NCI-H2196 (cell line): ENCODE measurements around the gene NUP107.

Experiments used
- DNase-seq: peaks from one replicate; lab custom pipeline; 2025; ENCODE audit not compliant: unreplicated experiment; lab: John Stamatoyannopoulos, UW

The NUP107 gene

DNA sequence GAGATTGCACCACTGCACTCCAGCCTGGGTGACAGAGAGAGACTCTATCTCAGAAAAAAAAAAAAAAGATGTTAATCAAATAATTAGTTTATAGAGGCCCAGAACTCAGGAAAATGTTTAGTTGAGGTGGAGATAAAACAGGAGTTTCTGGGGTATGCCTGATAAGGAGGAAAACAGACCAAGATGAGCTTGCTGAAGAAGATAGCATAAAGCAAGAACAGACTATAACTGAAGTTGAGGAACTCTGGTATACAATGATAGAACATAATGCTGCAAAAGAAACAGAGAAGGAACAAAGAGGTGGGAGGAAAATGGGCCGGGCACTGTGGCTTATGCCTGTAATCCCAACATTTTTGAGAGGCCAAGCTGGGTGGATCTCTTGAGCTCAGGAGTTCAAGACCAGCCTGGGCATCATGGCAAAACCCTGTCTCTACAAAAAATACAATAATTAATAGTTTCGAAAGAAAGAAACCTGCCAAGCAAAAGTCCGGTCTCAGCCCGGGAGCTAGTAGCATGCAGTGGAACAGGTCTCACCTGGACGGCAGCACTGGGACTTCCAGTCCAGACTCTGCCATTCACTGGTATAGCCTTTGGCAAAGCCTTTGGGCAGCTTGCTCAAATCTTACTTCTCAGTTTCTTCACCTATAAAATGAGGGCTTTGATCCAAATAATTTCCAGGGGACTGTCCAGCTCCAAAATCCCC lies 84.6 kb downstream of the NUP107 start:
- DNase-seq: no peak

DNA sequence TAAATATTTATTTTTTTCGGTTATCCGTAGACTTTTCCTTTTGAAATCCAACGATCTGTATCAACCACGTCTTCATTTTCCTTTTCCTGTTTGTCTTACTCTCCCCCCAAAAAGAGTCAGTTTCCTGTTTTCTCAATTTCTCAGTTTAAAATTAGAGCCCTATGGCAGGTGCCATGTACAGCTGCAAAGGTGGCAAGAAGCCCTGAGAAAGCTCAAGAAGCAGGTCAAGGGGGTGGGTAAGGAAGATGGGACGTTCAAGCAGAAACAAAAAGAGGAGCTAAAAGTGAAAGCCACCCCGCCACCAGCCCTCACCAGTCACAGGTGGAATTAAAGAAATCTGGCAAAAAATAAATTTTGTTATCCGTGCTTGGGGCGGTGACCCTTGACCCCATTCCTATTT lies 85.9 kb downstream of the NUP107 start:
- DNase-seq: no peak

- no peak for DNase-seq
Measured at GRCh38 chr12:68773582-68773981, 86.8 kb downstream of the NUP107 start.

DNA sequence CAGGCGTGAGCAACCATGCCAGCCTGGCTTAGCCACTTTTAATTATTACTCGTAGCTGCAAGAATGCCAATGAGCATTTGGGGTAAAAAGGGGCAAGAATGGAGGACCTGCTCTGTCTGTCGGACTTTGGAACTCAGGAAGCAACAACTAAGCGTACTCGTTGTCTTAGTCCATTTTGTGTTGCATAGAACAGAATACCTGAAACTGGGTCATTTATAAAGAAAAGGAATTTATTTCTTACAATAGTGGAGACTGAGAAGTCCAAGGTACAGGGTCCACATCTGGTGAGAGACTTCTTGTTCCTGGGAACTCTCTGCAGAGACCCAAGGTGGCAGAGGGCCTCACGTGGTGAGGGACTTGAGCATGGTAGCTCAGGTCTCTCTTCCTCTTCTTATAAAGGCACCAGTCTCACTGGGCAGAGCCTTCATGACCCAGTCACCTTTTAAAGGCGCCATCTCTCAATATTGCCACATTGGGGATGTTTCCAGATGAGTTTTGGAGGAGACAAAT lies 88.4 kb downstream of the NUP107 start:
- DNase-seq: no peak

GRCh38 chr12:68776976-68777610 lies 90.3 kb downstream of the NUP107 start:
- no peak for DNase-seq

GRCh38 chr12:68779280-68779679 lies 92.5 kb downstream of the NUP107 start:
- no peak for DNase-seq

DNA sequence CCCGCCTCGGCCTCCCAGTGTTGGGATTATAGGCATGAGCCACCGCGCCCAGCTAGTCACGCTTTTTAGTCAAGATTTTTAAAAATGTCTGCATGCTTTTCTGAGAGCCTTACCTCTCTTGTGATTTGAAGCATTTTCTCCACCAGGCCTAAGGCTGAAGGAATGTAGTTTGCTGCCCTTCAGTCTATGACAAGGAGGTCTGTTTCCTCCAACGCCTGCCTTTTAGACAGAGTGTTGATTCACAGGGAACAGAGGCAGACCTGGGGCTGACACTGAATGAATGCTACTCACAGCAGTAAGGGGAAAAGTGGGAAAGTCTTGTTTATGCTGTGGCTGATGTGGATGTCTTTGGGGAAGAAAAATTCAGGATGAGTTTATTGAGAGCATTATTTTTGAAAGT lies 94.0 kb downstream of the NUP107 start:
- DNase-seq: no peak

DNA sequence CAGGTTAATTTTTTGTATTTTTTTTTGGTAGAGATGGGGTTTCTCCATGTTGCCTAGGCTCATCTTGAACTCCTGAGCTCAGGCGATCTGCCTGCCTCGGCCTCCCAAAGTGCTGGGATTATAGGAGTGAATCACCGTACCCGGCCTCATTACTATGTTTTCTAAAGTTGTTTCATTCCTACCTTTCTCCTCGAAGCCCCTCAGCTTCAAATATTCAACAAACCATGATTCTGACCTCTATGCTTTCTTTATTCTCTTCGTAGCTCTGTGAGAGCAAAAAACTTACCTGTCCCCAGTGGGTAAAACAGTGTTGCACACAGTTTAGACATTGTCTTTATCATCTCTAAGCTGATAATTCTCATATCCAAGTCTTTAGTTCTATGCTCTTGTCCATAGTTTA lies 95.0 kb downstream of the NUP107 start:
- DNase-seq: no peak

DNA sequence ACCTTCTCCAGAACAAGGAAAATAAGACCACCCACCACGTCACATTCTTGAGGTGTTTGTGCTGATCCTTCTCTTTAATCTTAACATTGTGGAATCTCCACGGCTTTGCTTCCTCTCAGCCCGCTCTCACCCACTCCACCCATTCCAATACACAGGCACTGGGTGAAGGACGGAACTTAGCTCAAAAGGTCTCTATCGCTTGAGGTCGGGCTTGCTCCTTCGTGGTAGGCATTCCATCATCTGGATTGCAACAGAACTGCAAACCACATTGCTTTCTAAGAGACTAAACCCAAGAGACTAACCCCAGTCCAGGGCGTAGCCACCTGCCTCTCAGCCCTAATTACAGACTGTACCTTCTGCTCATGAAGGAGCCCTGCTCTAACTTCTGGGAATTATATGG lies 97.2 kb downstream of the NUP107 start:
- DNase-seq: no peak

- no peak for DNase-seq
Measured at GRCh38 chr12:68785358-68785757, 98.6 kb downstream of the NUP107 start.

DNA sequence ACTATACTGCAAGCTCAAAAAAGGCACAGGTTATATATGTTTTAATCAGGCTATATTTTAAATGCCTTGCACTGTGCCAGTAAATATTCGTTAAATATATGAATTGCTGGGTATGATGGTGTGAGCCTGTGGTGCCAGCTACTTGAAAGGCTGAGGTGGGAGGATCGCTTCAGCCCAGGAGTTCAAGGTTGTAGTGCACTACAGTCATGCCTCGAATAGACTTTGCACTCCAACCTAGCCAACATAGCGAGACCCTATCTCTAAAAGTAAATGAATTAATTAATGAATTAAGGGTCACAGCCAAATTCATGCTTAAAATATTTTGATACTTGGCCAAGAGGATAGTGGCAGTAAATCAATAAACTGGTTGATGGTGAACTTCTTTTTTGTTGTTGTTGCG lies 99.0 kb downstream of the NUP107 start:
- DNase-seq: no peak

- no peak for DNase-seq
Measured at GRCh38 chr12:68786929-68787328, 100.2 kb downstream of the NUP107 start.

DNA sequence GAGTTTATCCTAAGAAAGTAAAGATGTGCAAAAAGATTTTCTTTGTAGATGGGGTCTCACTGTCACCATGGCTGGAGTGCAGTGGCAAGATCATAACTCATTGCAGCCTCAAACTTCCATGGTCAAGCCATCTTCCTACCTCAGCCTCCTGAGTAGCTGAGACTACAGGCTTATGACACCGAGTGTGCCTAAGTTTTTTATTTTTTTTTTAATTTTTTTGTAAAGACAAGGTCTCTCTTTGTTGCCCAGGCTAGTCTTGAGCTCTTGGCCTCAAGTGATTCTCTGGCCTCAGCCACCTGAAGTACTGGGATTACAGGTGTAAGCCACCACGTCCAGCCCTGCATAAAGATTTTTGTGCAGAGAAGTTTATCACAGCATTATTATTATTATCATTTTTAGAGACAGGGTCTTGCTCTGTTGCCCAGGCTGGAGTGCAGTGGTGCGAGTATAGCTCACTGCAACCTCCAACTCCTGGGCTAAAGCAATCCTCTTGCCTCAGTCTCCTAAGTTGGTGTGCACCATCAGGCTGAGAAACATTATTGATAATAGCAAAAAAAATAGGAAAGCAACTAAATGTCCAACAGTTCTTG lies 101.9 kb downstream of the NUP107 start:
- no peak for DNase-seq

DNA sequence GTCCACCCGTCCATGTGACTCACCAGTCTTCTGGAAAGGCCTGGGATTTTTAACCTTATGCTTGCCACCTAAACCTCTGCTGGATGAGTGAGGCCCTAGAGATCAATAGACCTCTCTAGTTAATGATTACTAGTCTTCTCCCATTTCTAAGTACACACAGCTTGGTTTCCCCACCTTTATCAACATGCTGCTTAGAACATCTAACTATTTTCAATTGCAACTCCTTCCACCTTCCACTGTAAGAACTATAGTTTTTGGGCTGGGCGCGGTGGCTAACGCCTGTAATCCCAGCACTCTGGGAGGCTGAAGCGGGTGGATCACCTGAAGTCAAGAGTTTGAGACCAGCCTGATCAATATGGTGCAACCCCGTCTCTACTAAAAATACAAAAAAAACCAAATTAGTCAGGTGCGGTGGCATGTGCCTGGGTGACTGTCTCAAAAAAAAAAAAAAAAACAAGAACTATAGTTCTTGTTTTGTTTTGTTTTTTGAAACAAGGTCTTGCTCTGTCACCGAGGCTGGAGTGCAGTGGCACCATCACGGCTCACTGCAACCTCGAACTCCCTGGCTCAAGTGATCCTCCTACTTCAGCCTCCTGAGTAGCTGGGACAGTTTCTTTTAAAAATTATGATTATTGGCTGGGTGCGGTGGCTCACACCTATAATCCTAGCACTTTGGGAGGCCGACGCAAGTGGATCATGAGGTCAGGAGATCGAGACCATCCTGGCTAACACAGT lies 102.5 kb downstream of the NUP107 start:
- no peak for DNase-seq

DNA sequence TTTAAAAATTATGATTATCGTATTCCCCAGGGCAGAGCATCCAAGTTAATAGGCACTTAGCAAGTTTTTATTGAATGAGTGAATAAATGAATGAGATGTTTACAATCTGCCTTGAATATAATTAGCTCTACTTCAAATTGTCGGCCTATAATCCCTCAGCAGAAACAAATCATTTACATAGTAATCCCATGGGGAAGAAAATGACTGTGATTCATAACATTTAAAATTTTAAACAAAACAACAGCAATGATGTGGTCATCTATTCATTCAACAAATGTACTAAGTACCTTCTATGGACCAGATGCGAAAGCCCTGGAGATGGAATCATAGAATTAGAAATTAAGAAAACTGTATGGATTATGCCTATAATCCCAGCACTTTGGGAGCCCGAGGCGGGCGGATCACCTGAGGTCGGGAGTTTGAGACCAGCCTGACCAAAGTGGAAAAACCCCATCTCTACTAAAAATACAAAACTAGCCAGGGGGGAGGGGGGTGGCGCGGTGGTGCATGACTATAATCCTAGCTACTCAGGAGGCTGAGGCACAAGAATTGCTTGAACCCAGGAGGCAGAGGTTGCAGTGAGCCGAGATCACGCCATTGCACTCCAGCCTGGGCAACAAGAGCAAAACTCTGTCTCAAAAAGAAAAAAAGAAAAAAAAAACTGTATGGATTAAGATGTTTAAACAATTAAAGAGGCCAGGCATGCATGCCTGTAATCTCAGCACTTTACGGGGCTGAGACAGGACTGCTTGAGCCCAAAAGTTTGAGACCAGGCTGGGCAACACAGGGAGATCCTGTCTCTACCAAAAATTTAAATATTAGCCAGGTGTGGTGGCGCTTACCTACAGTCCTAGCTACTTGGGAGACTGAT lies 103.5 kb downstream of the NUP107 start:
- DNase-seq: no peak

DNA sequence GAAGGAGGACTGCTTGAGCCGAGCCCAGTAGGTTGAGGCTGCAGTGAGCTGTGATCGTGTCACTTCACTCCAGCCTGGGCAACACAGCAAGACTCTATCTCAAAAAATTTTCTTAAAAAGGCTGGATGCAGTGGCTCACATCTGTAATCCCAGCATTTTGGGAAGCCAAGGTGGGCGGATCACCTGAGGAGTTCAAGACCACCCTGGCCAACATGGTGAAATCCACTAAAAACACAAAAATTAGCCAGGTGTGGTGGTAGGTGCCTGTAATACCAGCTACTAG lies 104.1 kb downstream of the NUP107 start:
- DNase-seq: no peak

- DNase-seq: no peak
Measured at GRCh38 chr12:68791897-68792481, 105.2 kb downstream of the NUP107 start.

GRCh38 chr12:68792952-68793351 lies 106.2 kb downstream of the NUP107 start:
- DNase-seq: no peak

DNA sequence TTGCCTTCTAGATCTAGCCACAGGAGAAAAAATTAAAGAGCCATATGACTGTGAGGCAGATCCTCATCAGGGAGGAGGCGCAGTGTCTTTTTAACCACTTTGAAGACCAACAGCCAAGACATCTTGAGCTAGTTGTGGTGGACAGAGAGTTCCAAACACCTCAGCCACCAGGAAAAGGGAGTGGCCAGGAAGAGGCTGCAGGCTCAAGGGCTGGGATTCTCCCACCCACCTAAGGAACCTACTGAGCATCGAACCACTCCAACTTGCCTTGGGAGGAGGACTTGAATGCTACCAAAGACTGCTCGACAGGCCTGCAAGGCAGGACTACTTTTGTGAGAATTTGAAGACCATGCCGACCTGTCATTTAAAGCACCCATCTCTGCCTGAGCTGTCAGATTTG lies 106.7 kb downstream of the NUP107 start:
- DNase-seq: no peak

DNA sequence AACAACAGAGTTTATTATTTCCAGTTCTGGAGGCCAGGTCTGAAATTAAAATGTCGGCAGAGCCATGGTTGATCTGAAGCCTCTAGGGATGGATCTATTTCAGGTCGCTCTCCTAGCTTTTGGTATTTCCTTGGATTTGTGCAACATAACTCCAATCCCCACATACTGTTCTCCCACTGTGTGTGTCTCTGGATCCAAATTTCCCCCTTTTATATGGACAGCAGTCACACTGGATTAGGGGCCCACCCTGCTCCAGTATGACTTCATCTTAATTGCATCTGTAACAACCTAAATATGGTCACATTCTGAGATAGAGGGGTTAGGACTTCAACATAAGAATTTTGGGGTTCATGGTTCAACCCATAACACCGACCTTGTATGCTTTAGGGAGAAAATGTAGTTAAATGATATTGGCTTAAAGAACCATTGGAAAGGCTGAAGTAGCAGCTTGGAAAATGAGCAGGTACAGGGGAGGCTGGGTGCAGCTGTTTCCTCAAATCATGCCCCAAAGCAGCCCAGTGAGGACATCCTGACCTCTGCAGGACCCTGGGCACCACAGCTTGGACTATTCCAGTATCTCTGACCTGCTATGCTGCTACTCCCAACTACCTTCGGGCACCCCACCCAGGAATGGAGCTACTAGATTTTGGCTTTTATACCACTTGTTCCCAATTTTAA lies 107.3 kb downstream of the NUP107 start:
- no peak for DNase-seq
